ENCODE results near the gene TIGD4.

DNA sequence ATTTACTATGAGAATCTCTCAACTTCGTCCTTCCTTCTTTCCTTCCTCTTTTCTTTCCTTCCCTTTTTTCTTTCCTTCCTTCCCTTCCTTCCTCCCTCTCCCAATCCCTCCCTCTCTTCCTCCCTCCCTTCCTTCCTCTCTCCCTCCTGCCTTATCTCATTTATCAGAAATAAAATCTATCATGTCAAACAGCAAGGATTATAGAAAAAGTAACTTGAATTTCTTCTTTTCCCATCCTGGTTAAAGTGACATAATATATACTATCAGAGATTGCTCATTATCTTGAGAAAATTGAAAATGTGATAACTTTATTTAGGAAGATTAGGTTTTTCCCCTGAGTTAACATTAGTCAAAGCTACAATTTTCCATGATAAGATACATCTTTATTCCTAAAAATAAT is 5.6 kb downstream of the TIGD4 start:
- TF ChIP-seq POLR2A (IDR thresholded peaks at IDR 0.05) (no peak), CTCF (IDR thresholded peaks at IDR 0.05) (no peak)
